ENCODE results near the gene NUBPL.
"Not testable (repeated sequence)": the region's sequence is repeated elsewhere in the genome, so short reads cannot be mapped to it uniquely, and the experiment has no call there.

NUBPL gene

GRCh38 chr14:31619440-31619839 lies 58.2 kb downstream of the NUBPL start:
- peaks cover 16% of the 10 kb centered on the region; the same call in 1 of the 2 replicates for H3K9me3 ChIP-seq (ENCODE audit: control insufficient read depth, insufficient read depth, low read length)
- TF ChIP-seq, protein P1, sequence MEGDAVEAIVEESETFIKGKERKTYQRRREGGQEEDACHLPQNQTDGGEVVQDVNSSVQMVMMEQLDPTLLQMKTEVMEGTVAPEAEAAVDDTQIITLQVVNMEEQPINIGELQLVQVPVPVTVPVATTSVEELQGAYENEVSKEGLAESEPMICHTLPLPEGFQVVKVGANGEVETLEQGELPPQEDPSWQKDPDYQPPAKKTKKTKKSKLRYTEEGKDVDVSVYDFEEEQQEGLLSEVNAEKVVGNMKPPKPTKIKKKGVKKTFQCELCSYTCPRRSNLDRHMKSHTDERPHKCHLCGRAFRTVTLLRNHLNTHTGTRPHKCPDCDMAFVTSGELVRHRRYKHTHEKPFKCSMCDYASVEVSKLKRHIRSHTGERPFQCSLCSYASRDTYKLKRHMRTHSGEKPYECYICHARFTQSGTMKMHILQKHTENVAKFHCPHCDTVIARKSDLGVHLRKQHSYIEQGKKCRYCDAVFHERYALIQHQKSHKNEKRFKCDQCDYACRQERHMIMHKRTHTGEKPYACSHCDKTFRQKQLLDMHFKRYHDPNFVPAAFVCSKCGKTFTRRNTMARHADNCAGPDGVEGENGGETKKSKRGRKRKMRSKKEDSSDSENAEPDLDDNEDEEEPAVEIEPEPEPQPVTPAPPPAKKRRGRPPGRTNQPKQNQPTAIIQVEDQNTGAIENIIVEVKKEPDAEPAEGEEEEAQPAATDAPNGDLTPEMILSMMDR (IDR thresholded peaks at IDR 0.05; ENCODE audit: low read depth, low read length, poor library complexity, severe bottlenecking): no peak
- no peak for TF ChIP-seq EZH2phosphoT487 (IDR thresholded peaks at IDR 0.05; ENCODE audit: borderline replicate concordance, low read length)

GRCh38 chr14:31620898-31621297 lies 59.7 kb downstream of the NUBPL start:
- not testable (repeated sequence) for H4K20me1 ChIP-seq (ENCODE audit: control insufficient read depth, insufficient read depth, low read depth, low read length); H3K4me1 ChIP-seq (ENCODE audit: control insufficient read depth, low read length); H3K4me3 ChIP-seq (ENCODE audit: low read length); H3F3A ChIP-seq (ENCODE audit: control insufficient read depth, insufficient read depth); H3K36me3 ChIP-seq (ENCODE audit: control insufficient read depth, low read length); H3K27ac ChIP-seq (ENCODE audit: low read depth, low read length); H3K9me2 ChIP-seq (replicated peaks; ENCODE audit: control insufficient read depth, low read length); H3K4me2 ChIP-seq (ENCODE audit: low read length); H3K27me3 ChIP-seq (ENCODE audit: control insufficient read depth, low read length); H3K79me2 ChIP-seq (ENCODE audit: control insufficient read depth, low read length)
- peaks cover 16% of the 10 kb centered on the region; the same call in 1 of the 2 replicates for H3K9me3 ChIP-seq (ENCODE audit: control insufficient read depth, insufficient read depth, low read length)

More at GRCh38 chr14:31619440-31619839, 58.2 kb downstream of the NUBPL start:
- H3K4me1 ChIP-seq (ENCODE audit: control insufficient read depth, low read length): no peaks in the 10 kb centered on the region
- no peak overlapping the region for H3K4me2 ChIP-seq (ENCODE audit: low read length)
- no peaks in the 10 kb centered on the region for H4K20me1 ChIP-seq (ENCODE audit: control insufficient read depth, insufficient read depth, low read depth, low read length)
- no peak overlapping the region for H3K4me3 ChIP-seq (ENCODE audit: low read length)
- H3K9me2 ChIP-seq (replicated peaks; ENCODE audit: control insufficient read depth, low read length): no peaks in the 10 kb centered on the region
- no peaks in the 10 kb centered on the region for H3F3A ChIP-seq (ENCODE audit: control insufficient read depth, insufficient read depth)
- H3K36me3 ChIP-seq (ENCODE audit: control insufficient read depth, low read length): no peaks in the 10 kb centered on the region
- H3K27ac ChIP-seq (ENCODE audit: low read depth, low read length): no peak overlapping the region
- no peaks in the 10 kb centered on the region for H3K27me3 ChIP-seq (ENCODE audit: control insufficient read depth, low read length)
- H3K79me2 ChIP-seq (ENCODE audit: control insufficient read depth, low read length): no peaks in the 10 kb centered on the region

GRCh38 chr14:31622060-31622459 lies 60.9 kb downstream of the NUBPL start:
- Histone ChIP-seq H4K20me1 (ENCODE audit: control insufficient read depth, insufficient read depth, low read depth, low read length) (no peaks in the 10 kb centered on the region), H3K27ac (ENCODE audit: low read depth, low read length) (no peak overlapping the region), H3K4me2 (ENCODE audit: low read length) (no peak overlapping the region), H3K4me3 (ENCODE audit: low read length) (no peak overlapping the region), H3K27me3 (ENCODE audit: control insufficient read depth, low read length) (no peaks in the 10 kb centered on the region), H3K4me1 (ENCODE audit: control insufficient read depth, low read length) (no peaks in the 10 kb centered on the region), H3K36me3 (ENCODE audit: control insufficient read depth, low read length) (no peaks in the 10 kb centered on the region), H3F3A (ENCODE audit: control insufficient read depth, insufficient read depth) (no peaks in the 10 kb centered on the region), H3K9me3 (ENCODE audit: control insufficient read depth, insufficient read depth, low read length) (peaks cover 16% of the 10 kb centered on the region; the same call in 1 of the 2 replicates), H3K9me2 (replicated peaks; ENCODE audit: control insufficient read depth, low read length) (no peaks in the 10 kb centered on the region), H3K79me2 (ENCODE audit: control insufficient read depth, low read length) (no peaks in the 10 kb centered on the region)
- TF ChIP-seq, protein P1 (IDR thresholded peaks at IDR 0.05; ENCODE audit: low read depth, low read length, poor library complexity, severe bottlenecking): no peak
- no peak for TF ChIP-seq EZH2phosphoT487 (IDR thresholded peaks at IDR 0.05; ENCODE audit: borderline replicate concordance, low read length)

GRCh38 chr14:31652900-31653299 lies 91.7 kb downstream of the NUBPL start:
- H3K4me2 ChIP-seq (ENCODE audit: low read length); H3K9me3 ChIP-seq (ENCODE audit: control insufficient read depth, insufficient read depth, low read length); H3K27me3 ChIP-seq (ENCODE audit: control insufficient read depth, low read length); H3K4me3 ChIP-seq (ENCODE audit: low read length); H3K9me2 ChIP-seq (replicated peaks; ENCODE audit: control insufficient read depth, low read length); H3K79me2 ChIP-seq (ENCODE audit: control insufficient read depth, low read length); H4K20me1 ChIP-seq (ENCODE audit: control insufficient read depth, insufficient read depth, low read depth, low read length); H3F3A ChIP-seq (ENCODE audit: control insufficient read depth, insufficient read depth); H3K4me1 ChIP-seq (ENCODE audit: control insufficient read depth, low read length); H3K36me3 ChIP-seq (ENCODE audit: control insufficient read depth, low read length); H3K27ac ChIP-seq (ENCODE audit: low read depth, low read length): not testable (repeated sequence)

Data from DOHH2 (cell line).